ENCODE results near the gene LRPPRC.
A peak's percentile ranks its signal among the peaks of the same experiment; 100 is the strongest.

LRPPRC gene

DNA sequence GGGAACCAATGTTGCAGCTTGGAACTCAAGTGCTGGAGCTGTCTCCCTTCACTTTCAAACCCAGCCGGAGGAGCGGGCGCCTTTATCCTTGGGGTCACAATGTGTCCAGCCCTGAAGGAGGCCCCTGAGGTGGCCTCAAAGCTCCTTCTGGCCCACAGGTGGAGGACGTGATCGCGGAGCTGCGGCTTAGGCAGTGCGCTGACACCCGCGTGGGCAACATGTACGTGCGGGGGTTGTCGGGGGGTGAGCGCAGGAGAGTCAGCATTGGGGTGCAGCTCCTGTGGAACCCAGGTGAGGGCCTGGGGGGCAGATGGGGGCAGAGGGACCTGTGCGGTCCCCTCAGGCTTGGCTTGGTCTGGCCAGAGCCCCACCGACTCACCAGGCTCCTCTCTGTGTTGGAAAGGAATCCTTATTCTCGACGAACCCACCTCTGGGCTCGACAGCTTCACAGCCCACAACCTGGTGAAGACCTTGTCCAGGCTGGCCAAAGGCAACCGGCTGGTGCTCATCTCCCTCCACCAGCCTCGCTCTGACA lies 143.5 kb downstream of the LRPPRC start:
- TF ChIP-seq, protein P1, sequence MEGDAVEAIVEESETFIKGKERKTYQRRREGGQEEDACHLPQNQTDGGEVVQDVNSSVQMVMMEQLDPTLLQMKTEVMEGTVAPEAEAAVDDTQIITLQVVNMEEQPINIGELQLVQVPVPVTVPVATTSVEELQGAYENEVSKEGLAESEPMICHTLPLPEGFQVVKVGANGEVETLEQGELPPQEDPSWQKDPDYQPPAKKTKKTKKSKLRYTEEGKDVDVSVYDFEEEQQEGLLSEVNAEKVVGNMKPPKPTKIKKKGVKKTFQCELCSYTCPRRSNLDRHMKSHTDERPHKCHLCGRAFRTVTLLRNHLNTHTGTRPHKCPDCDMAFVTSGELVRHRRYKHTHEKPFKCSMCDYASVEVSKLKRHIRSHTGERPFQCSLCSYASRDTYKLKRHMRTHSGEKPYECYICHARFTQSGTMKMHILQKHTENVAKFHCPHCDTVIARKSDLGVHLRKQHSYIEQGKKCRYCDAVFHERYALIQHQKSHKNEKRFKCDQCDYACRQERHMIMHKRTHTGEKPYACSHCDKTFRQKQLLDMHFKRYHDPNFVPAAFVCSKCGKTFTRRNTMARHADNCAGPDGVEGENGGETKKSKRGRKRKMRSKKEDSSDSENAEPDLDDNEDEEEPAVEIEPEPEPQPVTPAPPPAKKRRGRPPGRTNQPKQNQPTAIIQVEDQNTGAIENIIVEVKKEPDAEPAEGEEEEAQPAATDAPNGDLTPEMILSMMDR (IDR thresholded peaks at IDR 0.05; ENCODE audit: insufficient read depth, low read depth, low read length, missing control alignments) = no peak
- H3K4me3 ChIP-seq (ENCODE audit: low read depth, low read length) = no peak overlapping the region
- DNase-seq (ENCODE audit: low read depth) = no peak

DNA sequence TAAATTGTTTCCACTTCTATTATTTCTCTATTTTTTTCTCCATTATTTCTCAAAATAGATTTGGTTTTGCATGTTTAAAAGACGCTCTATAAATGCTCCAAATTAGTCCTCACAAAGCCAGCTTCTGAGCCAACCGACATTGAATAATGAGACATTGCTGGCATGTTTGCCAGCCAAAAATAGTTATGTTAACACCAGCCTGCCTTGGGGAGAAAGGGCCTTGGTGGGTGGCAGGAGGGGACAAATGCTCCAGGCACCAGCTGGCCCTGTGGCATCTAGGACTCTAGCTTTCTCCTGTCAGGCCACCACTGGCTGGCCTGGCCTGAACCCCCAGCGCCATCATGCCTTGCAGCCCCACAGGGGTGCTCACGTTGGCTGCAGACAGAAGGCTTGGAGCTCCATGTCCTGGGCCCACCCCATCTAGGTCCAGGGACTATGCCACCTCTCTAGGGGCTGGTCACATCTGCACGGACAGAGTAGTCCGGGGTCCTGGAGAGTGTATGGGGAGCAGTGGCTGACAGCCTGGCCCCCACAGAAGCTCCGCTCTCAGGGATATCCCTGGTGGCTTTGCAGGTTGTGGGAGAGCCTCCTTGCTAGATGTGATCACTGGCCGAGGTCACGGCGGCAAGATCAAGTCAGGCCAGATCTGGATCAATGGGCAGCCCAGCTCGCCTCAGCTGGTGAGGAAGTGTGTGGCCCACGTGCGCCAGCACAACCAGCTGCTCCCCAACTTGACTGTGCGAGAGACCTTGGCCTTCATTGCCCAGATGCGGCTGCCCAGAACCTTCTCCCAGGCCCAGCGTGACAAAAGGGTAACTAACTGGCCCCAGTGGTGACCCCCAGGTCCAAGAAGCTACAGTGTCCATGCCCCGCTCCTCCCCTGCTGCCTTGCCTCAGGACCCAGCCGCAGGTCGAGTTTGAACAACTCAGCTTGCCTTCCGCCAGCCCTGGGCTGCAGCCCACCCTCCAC lies 144.5 kb downstream of the LRPPRC start:
- DNase-seq (ENCODE audit: low read depth) = no peak
- H3K4me3 ChIP-seq (ENCODE audit: low read depth, low read length) = no peak overlapping the region
- TF ChIP-seq, protein P1 (IDR thresholded peaks at IDR 0.05; ENCODE audit: insufficient read depth, low read depth, low read length, missing control alignments) = no peak

DNA sequence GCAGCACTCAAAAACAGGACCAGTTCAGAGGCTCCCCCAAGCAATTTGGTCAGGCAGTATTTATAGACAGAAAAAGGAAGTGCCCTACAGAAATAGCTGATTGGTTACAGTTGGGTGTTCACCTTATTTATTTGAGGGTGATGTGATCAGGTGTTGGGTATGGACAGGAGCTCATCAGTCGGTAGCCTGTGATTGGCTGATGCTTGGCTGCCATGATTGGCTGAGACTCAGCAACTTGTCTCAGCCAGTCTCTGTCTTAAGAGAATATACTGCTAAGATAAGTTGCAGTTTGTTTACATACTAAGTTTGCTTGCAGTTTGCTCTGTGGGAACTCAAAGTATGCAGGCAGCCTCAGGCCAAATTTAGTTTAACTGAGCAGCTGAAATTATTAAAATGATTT lies 147.6 kb downstream of the LRPPRC start:
- TF ChIP-seq, protein P1 (IDR thresholded peaks at IDR 0.05; ENCODE audit: insufficient read depth, low read depth, low read length, missing control alignments) = no peak
- no peak overlapping the region for H3K4me3 ChIP-seq (ENCODE audit: low read depth, low read length)
- DNase-seq (ENCODE audit: low read depth) = peak; percentile 24

DNA sequence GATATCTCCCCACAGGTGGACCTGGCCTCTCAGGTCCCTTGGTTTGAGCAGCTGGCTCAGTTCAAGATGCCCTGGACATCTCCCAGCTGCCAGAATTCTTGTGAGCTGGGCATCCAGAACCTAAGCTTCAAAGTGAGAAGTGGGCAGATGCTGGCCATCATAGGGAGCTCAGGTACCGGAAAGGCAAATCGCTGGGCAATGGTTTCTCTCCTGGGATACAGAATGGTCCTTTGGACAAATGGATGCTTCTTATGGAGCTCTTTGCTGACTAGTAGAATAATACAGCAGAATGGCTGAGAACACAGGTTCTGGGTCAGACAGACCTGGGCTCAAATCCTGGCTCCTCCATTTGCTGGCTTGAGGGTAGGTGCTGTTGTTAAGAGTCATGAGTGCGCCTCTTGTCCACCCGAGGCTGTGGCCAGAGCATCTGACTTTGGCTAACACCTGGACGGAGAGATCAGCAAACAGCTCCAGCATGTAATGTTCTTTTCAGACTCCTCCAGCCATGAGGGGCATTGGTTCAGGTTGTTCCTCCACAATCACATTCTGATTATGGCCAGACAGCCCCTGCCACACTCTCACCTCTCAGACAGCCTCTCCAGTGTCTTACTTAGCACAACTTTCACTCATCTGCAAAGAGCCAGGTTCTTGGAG lies 149.5 kb downstream of the LRPPRC start:
- no peak for DNase-seq (ENCODE audit: low read depth)
- H3K4me3 ChIP-seq (ENCODE audit: low read depth, low read length) = no peak overlapping the region
- TF ChIP-seq, protein P1 (IDR thresholded peaks at IDR 0.05; ENCODE audit: insufficient read depth, low read depth, low read length, missing control alignments) = no peak

DNA sequence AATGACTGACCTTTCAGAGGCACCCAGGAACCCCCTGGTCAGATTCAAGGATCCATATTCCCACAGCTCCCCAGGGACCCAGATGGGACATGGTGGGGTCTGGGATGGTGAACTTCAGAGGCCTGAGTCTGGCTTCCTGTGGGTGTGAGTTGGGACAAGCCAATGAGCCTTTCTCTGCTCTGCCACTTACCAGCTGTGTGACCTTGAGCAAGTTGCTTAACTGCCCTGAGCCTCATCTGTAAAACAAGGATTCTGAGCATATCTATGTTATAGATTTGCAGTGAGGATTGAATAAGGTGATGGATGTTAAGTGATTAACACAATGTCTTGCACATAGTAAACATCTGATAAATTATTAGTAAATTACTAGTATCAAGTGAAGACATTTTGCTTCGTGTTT lies 150.6 kb downstream of the LRPPRC start:
- no peak for DNase-seq (ENCODE audit: low read depth)
- TF ChIP-seq, protein P1 (IDR thresholded peaks at IDR 0.05; ENCODE audit: insufficient read depth, low read depth, low read length, missing control alignments) = no peak
- H3K4me3 ChIP-seq (ENCODE audit: low read depth, low read length) = no peak overlapping the region

DNA sequence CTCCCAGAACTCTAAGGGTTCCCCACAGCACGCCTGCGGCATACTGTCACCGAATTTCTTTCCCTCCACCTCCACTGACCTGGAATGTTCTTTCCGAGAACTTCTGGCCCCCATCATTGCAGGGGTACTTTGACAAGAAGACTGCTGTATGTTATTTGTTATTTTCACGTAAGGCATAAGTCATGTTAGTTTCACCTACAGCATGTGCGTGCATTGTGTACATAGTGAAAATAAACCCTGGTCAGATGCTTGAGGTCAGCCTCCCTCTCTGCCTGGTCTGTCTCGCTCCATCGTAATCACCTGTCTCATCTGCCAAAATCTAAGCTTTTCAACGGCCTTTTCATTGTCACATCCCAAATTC lies 152.9 kb downstream of the LRPPRC start:
- TF ChIP-seq, protein P1 (IDR thresholded peaks at IDR 0.05; ENCODE audit: insufficient read depth, low read depth, low read length, missing control alignments) = no peak
- no peak for DNase-seq (ENCODE audit: low read depth)
- H3K4me3 ChIP-seq (ENCODE audit: low read depth, low read length) = no peak overlapping the region

Data from GM12865 (cell line).